WTC11 (cell line): ENCODE data around the gene NPHP3.

Experiments used
- CREM ChIP-seq: sonication (generic); formaldehyde crosslinking; IDR thresholded peaks from 2 replicates; pipeline ENCODE4 v1.8.1; 2022; ENCODE audit warnings: mild to moderate bottlenecking, missing genetic modification reagents, moderate library complexity
- ESRRA ChIP-seq: sonication (generic); formaldehyde crosslinking; IDR thresholded peaks from 2 replicates; pipeline ENCODE4 v1.8.1; 2022; ENCODE audit warnings: mild to moderate bottlenecking, missing genetic modification reagents, borderline replicate concordance
- FOXP1 ChIP-seq: sonication (generic); formaldehyde crosslinking; IDR thresholded peaks from 2 replicates; pipeline ENCODE4 v1.8.0; 2022; ENCODE audit warnings: missing genetic modification reagents, mild to moderate bottlenecking, moderate library complexity, borderline replicate concordance
- NFYB ChIP-seq: sonication (generic); formaldehyde crosslinking; conservative IDR thresholded peaks from 2 replicates; pipeline ENCODE4 v1.8.0; 2022; ENCODE audit warnings: low read depth, missing genetic modification reagents
- SMAD4 ChIP-seq: sonication (generic); formaldehyde crosslinking; IDR thresholded peaks from 2 replicates; pipeline ENCODE4 v1.8.0; 2022; ENCODE audit warnings: mild to moderate bottlenecking, missing genetic modification reagents
- ZBTB21 ChIP-seq: sonication (generic); formaldehyde crosslinking; IDR thresholded peaks from 2 replicates; pipeline ENCODE4 v1.8.1; 2023; ENCODE audit warnings: mild to moderate bottlenecking, missing genetic modification reagents, borderline replicate concordance
- TF ChIP-seq, protein P1 (sequence below): fragments of 200-600 bp; IDR thresholded peaks from 2 replicates; pipeline ENCODE4 v1.8.0; 2022; ENCODE audit warnings: antibody characterized with exemption
- TF ChIP-seq, protein P2 (sequence below): sonication (generic); formaldehyde crosslinking; IDR thresholded peaks from 2 replicates; pipeline ENCODE4 v1.8.1; 2023; ENCODE audit warnings: mild to moderate bottlenecking, missing genetic modification reagents
- TF ChIP-seq, protein P3 (sequence below): fragments of 250-450 bp; sonication (Bioruptor Pico); IDR thresholded peaks from 2 replicates; pipeline ENCODE4 v1.8.0; 2021; ENCODE audit warnings: mild to moderate bottlenecking
- TF ChIP-seq, protein P4 (sequence below): sonication (generic); formaldehyde crosslinking; conservative IDR thresholded peaks from 2 replicates; pipeline ENCODE4 v1.8.1; 2022; ENCODE audit warnings: mild to moderate bottlenecking, missing genetic modification reagents
- TF ChIP-seq, protein P5 (sequence below): sonication (generic); formaldehyde crosslinking; IDR thresholded peaks from 2 replicates; pipeline ENCODE4 v1.8.0; 2022; ENCODE audit warnings: mild to moderate bottlenecking, missing genetic modification reagents
- TF ChIP-seq, protein P6 (sequence below): sonication (generic); formaldehyde crosslinking; IDR thresholded peaks from 2 replicates; pipeline ENCODE4 v1.8.1; 2023; ENCODE audit warnings: mild to moderate bottlenecking, missing genetic modification reagents, borderline replicate concordance

DNA sequence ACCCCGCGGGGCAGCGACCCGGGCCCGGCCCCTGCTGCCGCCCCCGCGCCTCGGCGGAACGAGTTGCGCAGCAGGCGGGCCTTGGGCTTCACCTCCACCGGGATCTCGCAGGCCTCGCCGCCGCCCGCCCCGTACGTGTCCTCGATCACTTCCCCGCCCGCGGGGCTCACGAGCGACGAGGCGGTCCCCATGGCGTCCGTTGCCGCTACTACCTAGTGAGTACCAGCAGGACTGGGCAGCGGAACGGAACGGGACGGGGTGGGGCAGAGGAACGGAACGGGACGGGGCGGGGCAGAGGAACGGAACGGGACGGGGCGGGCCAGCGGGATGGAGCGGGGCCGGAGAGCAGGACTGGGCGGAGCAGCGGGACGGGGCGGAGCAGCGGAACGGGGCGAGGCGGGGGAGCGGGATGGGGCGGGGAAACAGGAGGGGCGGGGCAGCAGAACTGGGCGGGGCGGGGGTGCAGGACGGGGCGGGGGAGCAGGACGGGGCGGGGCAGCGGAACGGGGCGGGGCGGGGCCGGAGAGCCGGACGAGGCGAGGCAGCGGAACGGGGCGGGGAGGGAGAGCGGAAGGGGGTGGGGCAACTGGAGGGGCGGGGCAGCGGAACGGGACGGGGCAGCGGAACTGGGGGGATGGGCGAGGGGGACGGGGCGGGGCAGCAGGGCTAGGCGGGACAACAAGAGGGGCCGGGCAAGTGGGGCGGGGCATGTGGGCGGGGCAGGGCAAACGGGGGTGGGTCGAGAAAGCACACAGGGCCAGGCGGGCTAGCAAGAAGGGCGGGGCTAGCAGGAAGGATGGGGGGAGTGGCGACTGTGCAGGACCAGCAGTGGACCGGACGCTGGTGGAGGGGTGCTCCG lies at the start of gene NPHP3:
- TF ChIP-seq, protein P1, sequence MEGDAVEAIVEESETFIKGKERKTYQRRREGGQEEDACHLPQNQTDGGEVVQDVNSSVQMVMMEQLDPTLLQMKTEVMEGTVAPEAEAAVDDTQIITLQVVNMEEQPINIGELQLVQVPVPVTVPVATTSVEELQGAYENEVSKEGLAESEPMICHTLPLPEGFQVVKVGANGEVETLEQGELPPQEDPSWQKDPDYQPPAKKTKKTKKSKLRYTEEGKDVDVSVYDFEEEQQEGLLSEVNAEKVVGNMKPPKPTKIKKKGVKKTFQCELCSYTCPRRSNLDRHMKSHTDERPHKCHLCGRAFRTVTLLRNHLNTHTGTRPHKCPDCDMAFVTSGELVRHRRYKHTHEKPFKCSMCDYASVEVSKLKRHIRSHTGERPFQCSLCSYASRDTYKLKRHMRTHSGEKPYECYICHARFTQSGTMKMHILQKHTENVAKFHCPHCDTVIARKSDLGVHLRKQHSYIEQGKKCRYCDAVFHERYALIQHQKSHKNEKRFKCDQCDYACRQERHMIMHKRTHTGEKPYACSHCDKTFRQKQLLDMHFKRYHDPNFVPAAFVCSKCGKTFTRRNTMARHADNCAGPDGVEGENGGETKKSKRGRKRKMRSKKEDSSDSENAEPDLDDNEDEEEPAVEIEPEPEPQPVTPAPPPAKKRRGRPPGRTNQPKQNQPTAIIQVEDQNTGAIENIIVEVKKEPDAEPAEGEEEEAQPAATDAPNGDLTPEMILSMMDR: no peak
- TF ChIP-seq, protein P2, sequence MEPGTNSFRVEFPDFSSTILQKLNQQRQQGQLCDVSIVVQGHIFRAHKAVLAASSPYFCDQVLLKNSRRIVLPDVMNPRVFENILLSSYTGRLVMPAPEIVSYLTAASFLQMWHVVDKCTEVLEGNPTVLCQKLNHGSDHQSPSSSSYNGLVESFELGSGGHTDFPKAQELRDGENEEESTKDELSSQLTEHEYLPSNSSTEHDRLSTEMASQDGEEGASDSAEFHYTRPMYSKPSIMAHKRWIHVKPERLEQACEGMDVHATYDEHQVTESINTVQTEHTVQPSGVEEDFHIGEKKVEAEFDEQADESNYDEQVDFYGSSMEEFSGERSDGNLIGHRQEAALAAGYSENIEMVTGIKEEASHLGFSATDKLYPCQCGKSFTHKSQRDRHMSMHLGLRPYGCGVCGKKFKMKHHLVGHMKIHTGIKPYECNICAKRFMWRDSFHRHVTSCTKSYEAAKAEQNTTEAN (CRISPR knock-in tag): no peak
- TF ChIP-seq, protein P3, sequence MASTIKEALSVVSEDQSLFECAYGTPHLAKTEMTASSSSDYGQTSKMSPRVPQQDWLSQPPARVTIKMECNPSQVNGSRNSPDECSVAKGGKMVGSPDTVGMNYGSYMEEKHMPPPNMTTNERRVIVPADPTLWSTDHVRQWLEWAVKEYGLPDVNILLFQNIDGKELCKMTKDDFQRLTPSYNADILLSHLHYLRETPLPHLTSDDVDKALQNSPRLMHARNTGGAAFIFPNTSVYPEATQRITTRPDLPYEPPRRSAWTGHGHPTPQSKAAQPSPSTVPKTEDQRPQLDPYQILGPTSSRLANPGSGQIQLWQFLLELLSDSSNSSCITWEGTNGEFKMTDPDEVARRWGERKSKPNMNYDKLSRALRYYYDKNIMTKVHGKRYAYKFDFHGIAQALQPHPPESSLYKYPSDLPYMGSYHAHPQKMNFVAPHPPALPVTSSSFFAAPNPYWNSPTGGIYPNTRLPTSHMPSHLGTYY: no peak
- TF ChIP-seq ESRRA (CRISPR knock-in tag): no peak
- TF ChIP-seq, protein P4, sequence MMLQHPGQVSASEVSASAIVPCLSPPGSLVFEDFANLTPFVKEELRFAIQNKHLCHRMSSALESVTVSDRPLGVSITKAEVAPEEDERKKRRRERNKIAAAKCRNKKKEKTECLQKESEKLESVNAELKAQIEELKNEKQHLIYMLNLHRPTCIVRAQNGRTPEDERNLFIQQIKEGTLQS: no peak
- no peak for TF ChIP-seq SMAD4 (CRISPR knock-in tag)
- no peak for TF ChIP-seq CREM (CRISPR knock-in tag)
- TF ChIP-seq, protein P5, sequence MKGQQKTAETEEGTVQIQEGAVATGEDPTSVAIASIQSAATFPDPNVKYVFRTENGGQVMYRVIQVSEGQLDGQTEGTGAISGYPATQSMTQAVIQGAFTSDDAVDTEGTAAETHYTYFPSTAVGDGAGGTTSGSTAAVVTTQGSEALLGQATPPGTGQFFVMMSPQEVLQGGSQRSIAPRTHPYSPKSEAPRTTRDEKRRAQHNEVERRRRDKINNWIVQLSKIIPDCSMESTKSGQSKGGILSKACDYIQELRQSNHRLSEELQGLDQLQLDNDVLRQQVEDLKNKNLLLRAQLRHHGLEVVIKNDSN (CRISPR knock-in tag): no peak
- no peak for TF ChIP-seq NFYB (CRISPR knock-in tag)
- TF ChIP-seq FOXP1 (CRISPR knock-in tag): 0 out of 2 replicates have a peak, but pooled peaks have one; percentile 66
- TF ChIP-seq, protein P6, sequence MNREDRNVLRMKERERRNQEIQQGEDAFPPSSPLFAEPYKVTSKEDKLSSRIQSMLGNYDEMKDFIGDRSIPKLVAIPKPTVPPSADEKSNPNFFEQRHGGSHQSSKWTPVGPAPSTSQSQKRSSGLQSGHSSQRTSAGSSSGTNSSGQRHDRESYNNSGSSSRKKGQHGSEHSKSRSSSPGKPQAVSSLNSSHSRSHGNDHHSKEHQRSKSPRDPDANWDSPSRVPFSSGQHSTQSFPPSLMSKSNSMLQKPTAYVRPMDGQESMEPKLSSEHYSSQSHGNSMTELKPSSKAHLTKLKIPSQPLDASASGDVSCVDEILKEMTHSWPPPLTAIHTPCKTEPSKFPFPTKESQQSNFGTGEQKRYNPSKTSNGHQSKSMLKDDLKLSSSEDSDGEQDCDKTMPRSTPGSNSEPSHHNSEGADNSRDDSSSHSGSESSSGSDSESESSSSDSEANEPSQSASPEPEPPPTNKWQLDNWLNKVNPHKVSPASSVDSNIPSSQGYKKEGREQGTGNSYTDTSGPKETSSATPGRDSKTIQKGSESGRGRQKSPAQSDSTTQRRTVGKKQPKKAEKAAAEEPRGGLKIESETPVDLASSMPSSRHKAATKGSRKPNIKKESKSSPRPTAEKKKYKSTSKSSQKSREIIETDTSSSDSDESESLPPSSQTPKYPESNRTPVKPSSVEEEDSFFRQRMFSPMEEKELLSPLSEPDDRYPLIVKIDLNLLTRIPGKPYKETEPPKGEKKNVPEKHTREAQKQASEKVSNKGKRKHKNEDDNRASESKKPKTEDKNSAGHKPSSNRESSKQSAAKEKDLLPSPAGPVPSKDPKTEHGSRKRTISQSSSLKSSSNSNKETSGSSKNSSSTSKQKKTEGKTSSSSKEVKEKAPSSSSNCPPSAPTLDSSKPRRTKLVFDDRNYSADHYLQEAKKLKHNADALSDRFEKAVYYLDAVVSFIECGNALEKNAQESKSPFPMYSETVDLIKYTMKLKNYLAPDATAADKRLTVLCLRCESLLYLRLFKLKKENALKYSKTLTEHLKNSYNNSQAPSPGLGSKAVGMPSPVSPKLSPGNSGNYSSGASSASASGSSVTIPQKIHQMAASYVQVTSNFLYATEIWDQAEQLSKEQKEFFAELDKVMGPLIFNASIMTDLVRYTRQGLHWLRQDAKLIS (CRISPR knock-in tag): no peak
- TF ChIP-seq ZBTB21 (CRISPR knock-in tag): no peak
